ENCODE results near the gene EIF1AY.
"Not testable (repeated sequence)": the region's sequence is repeated elsewhere in the genome, so short reads cannot be mapped to it uniquely, and the experiment has no call there.

EIF1AY gene

DNA sequence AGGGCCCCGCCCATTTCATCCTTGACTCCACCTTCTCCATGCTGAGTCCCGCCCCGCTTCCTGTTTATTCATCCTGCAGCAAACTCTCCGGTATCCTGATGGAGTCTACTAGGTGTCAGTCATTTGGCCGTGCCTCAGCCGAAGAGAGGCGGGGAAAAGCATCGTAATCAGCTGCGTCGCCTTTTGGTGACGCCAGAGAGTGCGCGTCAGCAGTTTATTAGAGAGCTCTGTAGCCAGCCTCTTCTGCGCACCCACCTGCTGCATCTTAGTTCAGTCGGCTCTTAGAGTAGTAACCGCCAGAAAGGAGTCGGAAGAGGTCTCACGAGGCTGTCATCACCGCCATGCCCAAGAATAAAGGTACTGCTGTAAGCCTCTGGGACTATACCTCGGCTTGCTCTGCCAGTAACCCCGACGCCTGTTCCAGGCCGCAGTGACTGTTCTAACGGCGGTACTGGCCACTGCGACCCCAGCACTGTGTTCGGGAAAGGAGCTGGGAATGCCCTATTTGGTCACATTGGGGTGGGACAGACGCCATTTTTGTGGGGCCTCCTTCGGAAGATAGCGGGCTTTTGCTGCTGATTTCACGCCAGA, at the start of gene EIF1AY:
Gene EIF1AY (plus strand): TSS at position 246 of the 591 bp plus-strand sequence. CDS start 96 bp downstream, at position 342.
- DNase-seq = peak in 32 of 51 donors; percentile 10 to 93 (median 80)

DNA sequence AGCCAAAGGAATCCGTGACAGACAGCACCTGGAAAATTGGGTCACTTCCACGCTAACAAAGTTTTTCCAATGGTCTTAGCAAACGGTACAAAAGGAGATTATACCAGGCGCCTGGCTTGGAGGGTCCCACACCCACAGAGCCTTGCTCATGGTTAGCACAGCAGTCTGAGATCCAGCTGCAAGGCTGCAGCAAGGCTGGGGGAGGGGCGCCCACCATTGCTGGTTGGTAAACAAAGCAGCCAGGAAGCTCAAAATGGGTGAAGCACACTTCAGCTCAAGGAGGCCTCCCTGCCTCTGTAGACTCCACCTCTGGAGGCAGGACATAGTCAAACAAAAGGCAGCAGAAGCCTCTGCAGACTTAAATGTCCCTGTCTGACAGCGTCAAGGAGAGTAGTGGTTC, 47.1 kb upstream of the EIF1AY start:
- no peak for DNase-seq

DNA sequence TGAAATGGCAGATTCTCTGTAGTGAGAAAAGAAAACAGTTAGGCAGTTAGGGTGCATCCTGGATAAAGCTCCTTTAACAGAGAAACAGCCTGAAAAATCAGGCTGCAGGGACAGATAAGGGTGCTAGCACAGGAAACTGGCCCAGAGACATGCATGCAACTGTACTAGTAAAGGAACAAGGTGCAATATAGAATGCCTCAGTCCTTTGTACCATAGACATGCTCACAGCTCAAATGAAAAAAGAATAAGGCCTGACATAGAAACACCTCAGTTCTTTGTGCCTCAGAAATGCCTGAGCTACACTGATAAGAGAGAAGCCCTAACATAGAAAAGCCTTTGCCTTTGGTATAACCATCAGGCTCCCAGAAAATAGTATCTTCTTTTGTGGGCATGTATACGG, 37.4 kb upstream of the EIF1AY start:
- DNase-seq = no peak

DNA sequence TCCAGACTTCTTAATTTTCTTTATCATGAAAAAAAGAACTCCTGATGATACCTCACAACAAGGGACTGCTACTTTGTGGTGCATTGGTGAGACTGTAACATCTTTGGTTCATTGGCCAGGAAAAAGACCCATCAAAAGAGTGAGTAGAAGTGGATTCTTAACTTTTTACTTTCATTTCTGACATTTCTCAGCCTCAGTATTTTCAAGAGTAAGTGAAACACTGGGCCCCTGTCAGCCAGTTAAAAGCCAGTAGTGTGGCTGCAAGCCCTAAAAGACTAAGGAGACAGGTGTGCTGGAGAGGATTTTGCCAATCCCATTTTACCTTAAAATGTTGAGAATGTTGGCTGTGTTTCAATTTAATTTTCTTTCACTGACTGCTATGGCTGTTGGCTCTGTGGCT, 36.6 kb upstream of the EIF1AY start:
- no peak for DNase-seq

DNA sequence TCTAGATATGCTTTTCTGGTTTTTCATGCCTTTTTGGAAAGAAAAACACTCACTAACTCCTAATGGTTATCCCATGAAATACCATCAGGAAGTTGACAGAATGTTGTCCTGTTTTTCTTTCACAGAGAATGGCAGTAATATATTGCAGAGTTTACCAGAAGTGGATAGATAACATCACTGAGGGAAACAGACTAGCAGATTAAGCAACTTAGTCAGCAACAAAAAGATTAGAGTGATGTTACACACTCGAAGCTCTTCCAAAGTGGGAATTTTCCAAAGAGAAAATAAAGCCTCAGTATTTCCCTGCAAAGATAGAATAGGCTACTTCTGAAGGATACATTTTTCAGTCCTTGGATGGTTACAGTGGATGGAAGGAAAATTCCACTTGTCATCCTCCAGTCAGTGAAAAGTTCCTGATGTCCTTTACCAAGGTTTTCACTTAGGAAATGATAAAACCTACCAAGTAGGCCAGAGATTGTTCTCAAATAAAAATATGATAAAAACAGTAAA, 31.1 kb upstream of the EIF1AY start:
- DNase-seq = no peak

DNA sequence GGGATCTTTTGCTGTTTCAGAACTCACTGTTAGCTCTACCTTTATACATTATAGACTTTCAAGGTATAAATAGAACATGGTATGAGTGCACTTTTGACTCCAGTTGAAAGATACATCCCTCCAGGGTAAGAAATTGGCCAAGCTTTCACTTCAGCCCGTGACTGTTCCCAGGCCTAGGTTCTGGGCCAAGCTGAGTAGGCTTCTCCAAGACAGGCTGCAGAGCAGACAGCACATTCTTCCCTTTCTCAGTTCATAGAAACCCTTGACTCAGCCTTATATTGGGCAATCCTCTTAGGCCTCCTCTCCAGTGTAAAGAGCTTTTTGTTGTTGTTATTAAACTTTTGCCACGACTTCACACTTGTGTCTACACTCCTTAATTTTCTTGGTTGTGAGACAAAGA, 29.5 kb upstream of the EIF1AY start:
- DNase-seq = no peak

- no peak for DNase-seq
These were observed 26.3 kb upstream of the EIF1AY start for GRCh38 chrY:20549289-20549688.

DNA sequence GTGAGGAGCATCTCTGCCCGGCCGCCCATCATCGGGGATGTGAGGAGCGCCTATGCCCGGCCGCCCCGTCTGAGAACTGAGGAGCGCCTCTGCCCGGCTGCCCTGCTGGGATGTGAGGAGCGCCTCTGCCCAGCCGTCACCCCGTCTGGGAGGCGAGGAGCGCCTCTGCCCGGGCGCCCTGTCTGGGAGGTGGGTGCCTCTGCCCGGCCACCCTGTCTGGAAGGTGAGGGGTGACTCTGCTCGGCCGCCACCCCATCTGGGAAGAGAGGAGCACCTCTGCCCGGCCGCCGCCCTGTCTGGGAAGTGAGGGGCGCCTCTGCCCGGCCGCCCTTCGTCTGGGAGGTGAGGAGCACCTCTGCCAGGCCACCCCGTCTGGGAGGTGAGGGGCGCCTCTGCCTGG, 23.7 kb upstream of the EIF1AY start:
- DNase-seq = no peak

- not testable (repeated sequence) for DNase-seq
These were observed 22.7 kb upstream of the EIF1AY start for GRCh38 chrY:20552764-20553323.

GRCh38 chrY:20555820-20556219, 19.8 kb upstream of the EIF1AY start:
- no peak for DNase-seq

- DNase-seq = peak in 2 of 51 donors; percentile 0 to 3
These were observed 16.9 kb upstream of the EIF1AY start for GRCh38 chrY:20558677-20559076.

- peak in 2 of 51 donors; percentile 0 for DNase-seq
These were observed 15.6 kb upstream of the EIF1AY start for GRCh38 chrY:20559873-20560512.

DNA sequence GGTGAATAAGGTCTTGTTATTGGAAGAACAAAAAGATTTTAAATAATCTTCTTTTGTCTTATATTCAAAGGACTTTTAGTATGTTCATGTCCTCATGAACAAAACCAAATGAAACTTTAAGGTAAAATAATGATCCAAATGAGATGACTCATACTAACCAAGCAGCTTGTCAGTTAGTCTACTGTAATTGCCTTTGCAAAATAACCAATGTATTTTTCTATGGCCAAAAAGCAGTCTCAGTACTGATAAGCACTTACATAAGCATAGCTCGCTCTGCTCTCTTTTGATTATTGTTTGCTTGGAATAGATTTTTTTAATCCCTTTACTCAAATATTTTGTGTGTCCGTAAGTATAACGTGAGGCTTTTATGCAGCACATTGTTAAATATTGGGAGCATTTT, 4.3 kb upstream of the EIF1AY start:
- no peak for DNase-seq

DNA sequence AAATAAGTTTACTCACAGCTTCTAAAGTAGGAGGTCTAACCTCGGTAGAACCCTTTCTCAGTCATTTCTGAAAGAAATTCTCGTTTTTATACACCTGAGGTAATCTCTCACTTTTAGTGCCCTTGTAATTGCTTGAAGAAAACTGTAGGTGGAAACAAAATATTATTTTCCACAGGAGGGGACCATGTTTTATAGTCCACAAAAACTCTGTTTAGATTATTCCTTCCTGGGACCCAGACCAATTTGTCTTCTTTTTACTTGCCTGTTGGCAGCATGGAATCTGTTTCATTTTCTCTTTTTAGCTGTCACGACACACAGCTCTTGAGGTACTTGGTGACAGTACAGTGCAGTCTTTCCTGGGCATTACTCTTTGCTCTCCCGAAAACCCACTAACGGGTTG, 930 bp downstream of the EIF1AY start:
- DNase-seq = no peak

- no peak for DNase-seq
These were observed 2.6 kb downstream of the EIF1AY start for GRCh38 chrY:20578206-20578605.

- no peak for DNase-seq
These were observed 6.1 kb downstream of the EIF1AY start for GRCh38 chrY:20581687-20582086.

DNA sequence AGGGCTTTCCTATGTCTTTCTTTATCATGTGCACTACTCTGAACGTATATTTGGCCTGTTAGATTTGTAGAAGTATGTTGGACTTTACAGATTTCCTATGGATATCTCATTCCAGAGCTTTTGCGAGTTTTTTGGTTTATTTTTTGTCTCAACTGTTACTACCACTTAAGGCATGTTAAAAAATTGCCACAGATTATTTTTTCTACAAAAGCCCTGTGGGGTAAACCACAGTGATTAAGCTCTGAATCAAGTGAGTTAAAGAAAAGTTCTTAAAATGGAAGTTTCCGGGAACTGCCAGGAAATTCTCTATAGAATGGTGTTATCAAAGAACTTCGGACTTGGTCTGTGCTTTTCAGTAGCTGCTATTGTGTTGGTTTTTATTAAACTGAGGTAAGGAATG, 10.6 kb downstream of the EIF1AY start:
- no peak for DNase-seq
